ENCODE results near the gene AP1S2. TPM values are rescaled to one million over a fixed set of nuclear protein-coding genes. Genes with fewer than 3 reads are reported as not detected.
A peak's percentile ranks its signal among the peaks of the same experiment; 100 is the strongest.

The AP1S2 gene
- total RNA-seq, 1 donor from 2014 or later, result 99.3 TPM

GRCh38 chrX:15816438-15816809 is 38.2 kb downstream of the AP1S2 start:
- no peaks in the 10 kb centered on the region for H3K27me3 ChIP-seq
- H3K4me3 ChIP-seq, result no peak overlapping the region
- no peak for TF ChIP-seq CTCF (IDR thresholded peaks at IDR 0.05)
- no peak overlapping the region for H3K27ac ChIP-seq
- no peaks in the 10 kb centered on the region for H3K4me1 ChIP-seq
- peaks cover 55 to 84% of the 10 kb centered on the region in 2 donors for H3K36me3 ChIP-seq
- DNase-seq (ENCODE audit: low spot score in 2 of 2), result no peak
- H3K9me3 ChIP-seq, result no peaks in the 10 kb centered on the region
- intact Hi-C loops (cut with DNase I), result no loop called here

- Histone ChIP-seq H3K27me3 (no peaks in the 10 kb centered on the region), H3K4me1 (no peaks in the 10 kb centered on the region), H3K9me3 (no peaks in the 10 kb centered on the region), H3K36me3 (peaks cover 53 to 86% of the 10 kb centered on the region in 2 donors), H3K27ac (no peak overlapping the region), H3K4me3 (no peak overlapping the region)
- peak in 1 of 3 experiments; percentile 17 for TF ChIP-seq CTCF (IDR thresholded peaks at IDR 0.05)
- intact Hi-C loops (cut with DNase I), result no loop called here
- DNase-seq (ENCODE audit: low spot score in 2 of 2), result no peak
Observed at GRCh38 chrX:15815779-15816437, 38.7 kb downstream of the AP1S2 start.

GRCh38 chrX:15814771-15815365 is 39.7 kb downstream of the AP1S2 start:
- TF ChIP-seq CTCF (IDR thresholded peaks at IDR 0.05), result no peak
- Histone ChIP-seq H3K27me3 (no peaks in the 10 kb centered on the region), H3K27ac (no peak overlapping the region), H3K36me3 (peaks cover 54 to 84% of the 10 kb centered on the region in 2 donors), H3K9me3 (no peaks in the 10 kb centered on the region), H3K4me1 (no peaks in the 10 kb centered on the region), H3K4me3 (no peak overlapping the region)
- intact Hi-C loops (cut with DNase I), result no loop called here
- no peak for DNase-seq (ENCODE audit: low spot score in 2 of 2)

- intact Hi-C loops (cut with DNase I), result no loop called here
- H3K27me3 ChIP-seq, result no peaks in the 10 kb centered on the region
- no peak for TF ChIP-seq CTCF (IDR thresholded peaks at IDR 0.05)
- no peak for DNase-seq (ENCODE audit: low spot score in 2 of 2)
- no peaks in the 10 kb centered on the region for H3K4me1 ChIP-seq
- H3K4me3 ChIP-seq, result no peak overlapping the region
- H3K36me3 ChIP-seq, result peaks cover 57 to 84% of the 10 kb centered on the region in 2 donors
- H3K27ac ChIP-seq, result no peak overlapping the region
- H3K9me3 ChIP-seq, result no peaks in the 10 kb centered on the region
Observed at GRCh38 chrX:15813416-15813815, 41.2 kb downstream of the AP1S2 start.

DNA sequence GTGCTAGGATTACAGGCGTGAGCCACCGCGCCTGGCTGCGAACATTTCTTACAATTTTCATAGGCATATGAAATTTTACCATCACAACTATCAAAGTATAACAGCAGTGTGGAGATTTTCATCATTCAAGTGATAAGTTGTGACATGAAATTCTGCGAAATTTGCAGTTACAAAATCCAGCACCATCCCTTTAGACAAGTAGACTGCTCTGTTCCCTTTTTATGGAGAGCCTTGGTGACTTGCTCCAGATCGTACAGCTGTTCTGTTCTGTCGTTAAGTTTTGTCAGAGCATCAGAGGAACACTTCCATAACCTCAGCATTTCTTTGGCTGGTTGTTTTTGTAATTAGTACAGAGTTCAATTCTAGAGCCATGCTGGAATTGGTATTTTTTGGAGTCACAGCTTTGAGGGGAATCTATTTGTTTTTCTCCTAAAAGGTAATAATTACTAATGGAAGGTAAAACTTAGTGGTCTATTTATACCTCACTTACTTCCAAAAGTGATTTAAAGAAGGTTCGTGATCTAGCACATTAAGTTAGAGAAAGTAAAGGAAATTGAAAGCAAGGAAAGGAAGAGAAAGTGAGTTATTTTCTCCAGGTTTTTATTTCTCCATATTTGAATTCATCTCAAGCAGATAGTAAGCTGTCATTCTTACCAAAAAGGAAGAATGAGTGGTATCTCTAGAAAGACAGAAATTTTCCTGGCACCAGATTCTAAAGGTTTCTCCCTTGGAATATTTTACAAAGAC is 42.2 kb downstream of the AP1S2 start:
- Histone ChIP-seq H3K36me3 (peaks cover 61 to 81% of the 10 kb centered on the region in 2 donors), H3K27ac (no peak overlapping the region), H3K4me3 (no peak overlapping the region), H3K9me3 (no peaks in the 10 kb centered on the region), H3K4me1 (no peaks in the 10 kb centered on the region), H3K27me3 (no peaks in the 10 kb centered on the region)
- TF ChIP-seq CTCF (IDR thresholded peaks at IDR 0.05), result no peak
- intact Hi-C loops (cut with DNase I), result no loop called here
- no peak for DNase-seq (ENCODE audit: low spot score in 2 of 2)
